Thoracic aorta (tissue), 2 donors: ENCODE data around the gene DOC2A. TPM values are rescaled to one million over a fixed set of nuclear protein-coding genes. Genes with fewer than 3 reads are reported as not detected.

Experiments
- ATAC-seq: fragments of 150-250 bp; one replicate; pipeline ENCODE4 v1.8.0; 2017; ENCODE audit warnings: low read depth; ENCODE audit not compliant: insufficient number of reproducible peaks, low FRiP score
- DNase-seq: peaks from one replicate; pipeline ENCODE4 v3.0.0-alpha.2; 2020; ENCODE audit warnings: low spot score
- H3K27ac ChIP-seq, 2 donors: fragments of 200-600 bp; sonication (generic); 1 replicate in 1 of 2; 2 replicates in 1 of 2; pipeline ENCODE4 v1.5.1; 2016; ENCODE audit warnings: mild to moderate bottlenecking in 2 of 2, moderate library complexity in 2 of 2
- H3K27me3 ChIP-seq: fragments of 200-600 bp; sonication (generic); replicated peaks from 2 replicates; pipeline ENCODE4 v1.6.0; 2016; ENCODE audit warnings: mild to moderate bottlenecking; ENCODE audit not compliant: insufficient read depth
- H3K36me3 ChIP-seq: fragments of 200-600 bp; sonication (generic); one replicate; pipeline ENCODE4 v1.5.1; 2016
- H3K4me1 ChIP-seq, 2 donors: fragments of 200-600 bp; sonication (generic); 1 replicate in 1 of 2; 2 replicates in 1 of 2; pipeline versions ENCODE4 v1.5.1 to v1.6.0; 2016; ENCODE audit warnings: low read depth in 2 of 2, mild to moderate bottlenecking in 1 of 2; ENCODE audit not compliant: control insufficient read depth in 1 of 2
- H3K4me3 ChIP-seq: fragments of 200-600 bp; sonication (generic); 2 replicates; pipeline ENCODE4 v1.5.1; 2016; ENCODE audit warnings: mild to moderate bottlenecking
- H3K9me3 ChIP-seq: fragments of 200-600 bp; sonication (generic); 2 replicates; pipeline ENCODE4 v1.5.1; 2016
- total RNA-seq, 2 donors: library from RNA; depleted of rRNA; stranded (reverse); fragments of >200 nt; gene quantifications; one replicate each; pipeline versions ENCODE4 v1.1.0 to v1.2.3, GENCODE V29; 2016
- TF ChIP-seq, protein P1 (sequence below): fragments of 200-600 bp; sonication (generic); IDR thresholded peaks from one replicate; pipeline ENCODE4 v1.5.1; 2019; ENCODE audit warnings: antibody characterized with exemption

DOC2A gene
- total RNA-seq, 2 donors from 2014 or later = 0.56 TPM; not detected in 1

DNA sequence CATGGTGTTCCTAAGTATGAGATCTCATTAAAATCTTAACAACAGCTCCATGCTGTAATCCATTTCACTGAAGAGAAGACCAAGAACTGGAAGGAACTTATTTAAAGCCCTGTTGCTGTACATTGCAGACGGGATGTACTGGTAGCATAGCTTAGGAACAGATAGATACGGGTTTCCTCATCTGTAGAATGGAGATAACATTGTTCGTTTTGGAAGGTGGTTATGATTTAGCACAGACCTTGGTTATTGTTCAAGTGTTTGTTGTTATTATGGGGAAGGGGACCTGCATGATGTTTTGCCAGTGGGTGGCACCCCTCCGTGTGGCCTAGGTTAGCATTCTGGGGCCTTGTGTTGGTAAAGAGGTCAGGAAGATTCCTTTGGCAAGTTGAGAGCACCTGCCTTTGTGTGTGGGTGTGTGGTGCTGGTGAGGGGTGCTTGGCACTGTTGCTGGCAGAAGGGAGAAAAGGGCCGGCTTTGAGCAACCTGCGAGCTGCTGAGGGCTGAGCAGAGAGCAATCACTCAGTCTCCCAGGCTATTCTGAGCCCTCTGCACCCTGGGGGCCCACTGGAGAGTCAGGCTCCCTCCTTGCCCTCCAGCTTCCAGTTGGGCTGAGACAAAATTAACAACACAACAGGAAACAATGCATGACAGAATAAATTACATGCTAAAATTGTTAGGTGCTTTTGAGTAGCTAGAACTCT is 34.9 kb downstream of the DOC2A start:
- Histone ChIP-seq H3K27ac (no peak overlapping the region), H3K4me3 (peak overlapping the region; percentile 98)
- no peak for DNase-seq

DNA sequence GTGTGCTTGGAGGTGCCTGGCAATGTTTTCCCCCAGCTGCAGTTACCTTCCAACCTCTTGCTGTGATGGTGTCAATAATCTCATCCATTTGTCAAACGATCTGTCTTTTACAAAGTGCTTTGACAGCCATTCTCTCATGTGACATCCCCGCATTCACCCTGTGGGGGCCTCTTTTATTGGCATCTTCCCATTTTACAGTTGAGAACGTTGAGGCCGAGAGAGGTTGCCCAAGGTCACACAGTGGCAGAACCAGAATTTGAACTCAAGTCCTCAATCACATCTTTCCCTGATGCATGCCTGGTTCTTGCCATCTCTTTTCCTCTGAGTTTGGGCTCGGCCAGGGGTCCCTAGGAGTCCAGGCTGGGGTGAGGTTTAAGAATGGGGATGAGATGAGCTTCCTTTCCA is 35.7 kb downstream of the DOC2A start:
- TF ChIP-seq, protein P1, sequence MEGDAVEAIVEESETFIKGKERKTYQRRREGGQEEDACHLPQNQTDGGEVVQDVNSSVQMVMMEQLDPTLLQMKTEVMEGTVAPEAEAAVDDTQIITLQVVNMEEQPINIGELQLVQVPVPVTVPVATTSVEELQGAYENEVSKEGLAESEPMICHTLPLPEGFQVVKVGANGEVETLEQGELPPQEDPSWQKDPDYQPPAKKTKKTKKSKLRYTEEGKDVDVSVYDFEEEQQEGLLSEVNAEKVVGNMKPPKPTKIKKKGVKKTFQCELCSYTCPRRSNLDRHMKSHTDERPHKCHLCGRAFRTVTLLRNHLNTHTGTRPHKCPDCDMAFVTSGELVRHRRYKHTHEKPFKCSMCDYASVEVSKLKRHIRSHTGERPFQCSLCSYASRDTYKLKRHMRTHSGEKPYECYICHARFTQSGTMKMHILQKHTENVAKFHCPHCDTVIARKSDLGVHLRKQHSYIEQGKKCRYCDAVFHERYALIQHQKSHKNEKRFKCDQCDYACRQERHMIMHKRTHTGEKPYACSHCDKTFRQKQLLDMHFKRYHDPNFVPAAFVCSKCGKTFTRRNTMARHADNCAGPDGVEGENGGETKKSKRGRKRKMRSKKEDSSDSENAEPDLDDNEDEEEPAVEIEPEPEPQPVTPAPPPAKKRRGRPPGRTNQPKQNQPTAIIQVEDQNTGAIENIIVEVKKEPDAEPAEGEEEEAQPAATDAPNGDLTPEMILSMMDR = no peak
- Histone ChIP-seq H3K36me3 (peaks cover 16% of the 10 kb centered on the region), H3K4me3 (peak overlapping the region; percentile 98), H3K27ac (peak overlapping the region in 1 of 2 donors; percentile 90), H3K4me1 (peaks cover 20 to 39% of the 10 kb centered on the region in 2 donors), H3K9me3 (no peaks in the 10 kb centered on the region), H3K27me3 (no peaks in the 10 kb centered on the region)
- DNase-seq (no peak), ATAC-seq (no peak)

More for the DNA sequence above, 34.9 kb downstream of the DOC2A start:
- Histone ChIP-seq H3K36me3 (peaks cover 23% of the 10 kb centered on the region), H3K27me3 (no peaks in the 10 kb centered on the region), H3K9me3 (no peaks in the 10 kb centered on the region), H3K4me1 (peaks cover 20 to 39% of the 10 kb centered on the region in 2 donors)
- ATAC-seq = no peak
- TF ChIP-seq, protein P1 = no peak

DNA sequence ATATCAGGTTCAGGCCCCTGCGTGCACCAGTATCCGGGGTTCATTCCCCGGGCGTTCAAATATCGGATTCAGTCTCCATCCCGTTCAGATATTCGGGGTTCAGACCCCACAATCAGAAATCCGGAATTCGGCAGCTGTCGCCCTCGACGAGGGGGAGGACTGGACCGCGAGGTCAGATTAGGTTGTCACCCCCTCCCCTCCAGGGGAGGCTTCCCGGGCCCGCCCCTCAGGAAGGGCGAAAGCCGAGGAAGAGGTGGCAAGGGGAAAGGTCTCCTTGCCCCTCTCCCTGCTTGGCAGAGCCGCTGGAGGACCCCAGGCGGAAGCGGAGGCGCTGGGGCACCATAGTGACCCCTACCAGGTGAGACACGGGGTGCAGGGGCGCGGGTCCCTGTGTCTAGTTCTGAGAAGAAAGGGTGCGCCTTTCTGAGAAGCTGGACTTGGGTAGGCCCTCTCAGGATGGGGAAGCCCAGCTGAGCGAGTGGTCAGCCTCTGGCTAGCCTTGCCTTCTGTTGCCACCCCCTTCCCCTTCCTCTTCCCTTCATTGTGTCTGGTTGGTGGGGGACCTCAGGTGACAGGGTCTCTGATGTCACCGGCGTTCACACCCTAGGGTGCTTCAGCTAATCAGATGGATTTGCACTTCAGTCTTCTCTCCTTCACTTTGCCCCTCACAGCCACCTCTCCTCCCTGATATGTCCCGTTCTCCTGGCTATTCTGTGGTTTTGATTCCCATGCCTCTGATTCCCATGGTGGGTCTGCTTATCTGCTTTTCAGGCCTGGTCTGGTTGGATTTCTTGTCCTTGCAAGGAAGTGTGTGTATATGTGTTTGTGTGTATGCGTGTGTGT is 36.3 kb downstream of the DOC2A start:
- peaks cover 20 to 39% of the 10 kb centered on the region in 2 donors for H3K4me1 ChIP-seq
- H3K4me3 ChIP-seq = peak overlapping the region; percentile 98
- peak overlapping the region; percentile 88 to 90 for H3K27ac ChIP-seq
- peaks cover 14% of the 10 kb centered on the region for H3K36me3 ChIP-seq
- DNase-seq = no peak
- no peaks in the 10 kb centered on the region for H3K27me3 ChIP-seq
- TF ChIP-seq, protein P1 = no peak
- no peak for ATAC-seq
- no peaks in the 10 kb centered on the region for H3K9me3 ChIP-seq

DNA sequence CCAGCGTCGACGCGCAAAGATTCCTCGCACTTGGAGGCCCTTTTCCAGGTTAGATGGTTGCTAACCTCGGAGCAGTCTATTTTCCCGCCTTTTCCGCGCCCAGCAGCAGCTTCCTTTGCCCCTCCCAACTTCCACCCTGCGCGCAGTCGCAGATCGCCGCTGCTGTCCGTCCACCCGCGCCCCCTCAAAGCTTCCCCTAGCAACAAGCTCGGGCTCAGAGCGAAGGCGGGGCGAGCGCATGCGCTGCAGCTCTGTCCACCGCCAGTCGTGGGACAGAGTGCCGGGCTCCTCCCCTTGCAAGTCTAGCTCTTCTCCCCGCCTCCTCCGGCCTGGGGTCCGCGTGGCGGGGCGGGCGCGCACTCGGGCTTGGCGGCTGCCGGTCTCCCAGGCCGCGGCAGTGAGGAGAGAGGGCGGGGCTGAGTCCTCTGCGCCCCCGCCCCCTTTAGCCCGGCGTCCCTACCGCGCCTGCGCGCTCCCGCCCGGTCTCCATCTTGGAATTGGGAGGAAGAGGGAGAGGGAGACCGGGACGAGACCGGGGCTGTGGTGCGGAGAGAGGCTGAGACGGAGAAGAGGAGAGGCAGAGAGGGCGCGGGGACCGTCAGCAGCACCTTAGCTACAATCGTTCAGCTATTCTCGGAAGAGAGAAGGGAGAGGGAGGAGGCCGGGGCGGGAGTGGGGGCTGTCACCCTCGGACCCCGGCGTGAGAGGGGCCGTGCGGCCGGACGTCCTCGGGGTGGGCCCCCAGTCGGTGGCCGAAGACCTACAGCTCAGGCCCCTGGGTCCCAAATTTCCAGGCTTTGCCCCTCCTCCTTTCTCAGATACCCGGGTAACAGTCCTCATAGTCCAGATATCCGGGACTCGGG is 37.2 kb downstream of the DOC2A start, which contains the start of gene TAOK2:
Gene TAOK2 (plus strand): TSS at position 485 of the 863 bp plus-strand sequence. CDS start 3,905 bp downstream, outside the sequence.
- peak within 1 kb of the TSS; percentile 98 for H3K4me3 ChIP-seq
- DNase-seq (peak; percentile 91), ATAC-seq (peak; percentile 83)
- TF ChIP-seq, protein P1 = no peak
- H3K4me1 ChIP-seq = peaks cover 20 to 39% of the 10 kb centered on the region in 2 donors
- no peaks in the 10 kb centered on the region for H3K9me3 ChIP-seq
- no peaks in the 10 kb centered on the region for H3K27me3 ChIP-seq
- peak within 1 kb of the TSS; percentile 88 to 90 for H3K27ac ChIP-seq
- peaks cover 7% of the 10 kb centered on the region for H3K36me3 ChIP-seq
